K562 (cell line): ENCODE measurements around the gene CLCN6. TPM values are rescaled to one million over a fixed set of nuclear protein-coding genes. Genes with fewer than 3 reads are reported as not detected.

ENCODE experiments used
- CREBBP ChIP-seq: IDR thresholded peaks from one replicate; pipeline ENCODE4 v1.6.1; 2012; ENCODE audit warnings: low read depth, mild to moderate bottlenecking, control low read depth, inconsistent platforms, low read length
- DNMT1 ChIP-seq: fragments of 450-650 bp; IDR thresholded peaks from 2 replicates; pipeline ENCODE4 v1.6.1; 2016; ENCODE audit warnings: antibody characterized with exemption, mild to moderate bottlenecking
- HMG20A ChIP-seq: fragments of 450-650 bp; formaldehyde crosslinking; conservative IDR thresholded peaks from 2 replicates; pipeline ENCODE4 v1.4.0; 2020; ENCODE audit warnings: mild to moderate bottlenecking, mixed read lengths
- ILF3 ChIP-seq: fragments of 450-650 bp; IDR thresholded peaks from 2 replicates; pipeline ENCODE4 v1.6.1; 2018; ENCODE audit warnings: antibody characterized with exemption, mild to moderate bottlenecking, moderate library complexity, borderline replicate concordance
- LCOR ChIP-seq: sonication (generic); formaldehyde crosslinking; IDR thresholded peaks from 2 replicates; pipeline ENCODE4 v1.8.0; 2022; ENCODE audit warnings: mild to moderate bottlenecking, missing genetic modification reagents
- NEUROD1 ChIP-seq: fragments of 150-350 bp; IDR thresholded peaks from 2 replicates; pipeline ENCODE4 v1.6.1; 2014; ENCODE audit warnings: borderline replicate concordance, low read length, low read depth; ENCODE audit not compliant: partially characterized antibody
- NUFIP1 ChIP-seq: fragments of 450-650 bp; IDR thresholded peaks from 2 replicates; pipeline ENCODE4 v1.6.1; 2018; ENCODE audit not compliant: partially characterized antibody
- POLR2B ChIP-seq: fragments of 450-650 bp; IDR thresholded peaks from 2 replicates; pipeline ENCODE4 v1.6.1; 2018; ENCODE audit warnings: low read depth; ENCODE audit not compliant: partially characterized antibody
- PYGO2 ChIP-seq: fragments of 450-650 bp; IDR thresholded peaks from 2 replicates; pipeline ENCODE4 v1.6.1; 2016; ENCODE audit warnings: mild to moderate bottlenecking, missing genetic modification characterization, moderate library complexity, missing compliant biosample characterization
- SIRT6 ChIP-seq: IDR thresholded peaks from one replicate; pipeline ENCODE4 v1.6.1; 2012; ENCODE audit warnings: low read depth, mild to moderate bottlenecking, control low read depth, inconsistent platforms, low read length, moderate library complexity
- SMARCC2 ChIP-seq: fragments of 450-650 bp; IDR thresholded peaks from 2 replicates; pipeline ENCODE4 v1.6.1; 2017; ENCODE audit warnings: antibody characterized with exemption, moderate library complexity, mild to moderate bottlenecking, low read depth
- STAT5A ChIP-seq: IDR thresholded peaks from 2 replicates; pipeline ENCODE4 v1.6.1; 2012; ENCODE audit warnings: low read length, inconsistent platforms, borderline replicate concordance
- TCF7L2 ChIP-seq: fragments of 150-350 bp; IDR thresholded peaks from 2 replicates; pipeline ENCODE4 v1.6.1; 2016; ENCODE audit warnings: low read depth, mild to moderate bottlenecking, low read length, moderate library complexity
- TEAD2 ChIP-seq: fragments of 450-650 bp; IDR thresholded peaks from 2 replicates; pipeline ENCODE4 v1.6.1; 2016; ENCODE audit warnings: missing genetic modification characterization, control low read depth, missing compliant biosample characterization
- ZKSCAN3 ChIP-seq: fragments of 250-450 bp; sonication (Bioruptor Pico); IDR thresholded peaks from 2 replicates; pipeline ENCODE4 v1.4.0; 2020
- ZNF175 ChIP-seq: fragments of 200-800 bp; sonication (Bioruptor generic); IDR thresholded peaks from 2 replicates; pipeline ENCODE4 v1.6.1; 2016; ENCODE audit warnings: low read depth, mild to moderate bottlenecking, missing genetic modification characterization, missing compliant biosample characterization
- ZNF316 ChIP-seq: fragments of 450-650 bp; IDR thresholded peaks from 2 replicates; pipeline ENCODE4 v1.6.1; 2016
- ZNF717 ChIP-seq: fragments of 250-450 bp; sonication (Bioruptor Pico); IDR thresholded peaks from 2 replicates; pipeline ENCODE4 v1.5.0; 2021
- ZNF766 ChIP-seq: fragments of 200-800 bp; sonication (Bioruptor generic); conservative IDR thresholded peaks from 2 replicates; pipeline ENCODE4 v1.6.1; 2016; ENCODE audit warnings: missing genetic modification characterization, missing compliant biosample characterization
- ZNF79 ChIP-seq: fragments of 250-450 bp; sonication (Bioruptor Pico); IDR thresholded peaks from 2 replicates; pipeline ENCODE4 v1.4.0; 2020; ENCODE audit warnings: low read depth, mild to moderate bottlenecking, moderate library complexity
- polyA plus RNA-seq, 8 experiments: library from polyadenylated mRNA; depleted of rRNA in 4 of 8; stranded (reverse) in 5 of 8; unstranded in 3 of 8; fragments of >200 nt; fragmentation: Nextera tagmentation in 2 of 8; fragmentation: Illumina TruSeq in 1 of 8; extraction: Ambion mirVana in 2 of 8; extraction: Trizol in 1 of 8; gene quantifications; 2 replicates each; pipeline versions ENCODE4 v1.2.1 to v1.2.3, GENCODE V29; 2011 to 2014; ENCODE audit warnings: inconsistent platforms in 1 of 8, missing spikeins in 1 of 8
- total RNA-seq, 7 experiments: library from RNA; depleted of rRNA in 6 of 7; stranded (reverse); fragments of >200 nt in 6 of 7; fragmentation: Illumina TruSeq in 2 of 7; extraction: Trizol in 2 of 7; gene quantifications; 2 replicates each; pipeline versions ENCODE4 v1.2.1 to v1.2.3, GENCODE V29; 2011 to 2021; ENCODE audit warnings: low replicate concordance in 1 of 7
- TF ChIP-seq, protein P1 (sequence below): fragments of 150-350 bp; conservative IDR thresholded peaks from 2 replicates; pipeline ENCODE4 v1.6.1; 2014; ENCODE audit warnings: low read length
- TF ChIP-seq, protein P2 (sequence below): sonication (generic); formaldehyde crosslinking; IDR thresholded peaks from 2 replicates; pipeline ENCODE4 v1.8.0; 2022; ENCODE audit warnings: mild to moderate bottlenecking, low read depth, missing genetic modification reagents
- TF ChIP-seq, protein P3 (sequence below): sonication (generic); formaldehyde crosslinking; IDR thresholded peaks from 2 replicates; pipeline ENCODE4 v1.8.1; 2023; ENCODE audit warnings: mild to moderate bottlenecking, missing genetic modification reagents

The CLCN6 gene
- total and polyA plus RNA-seq, 9 of the 15 experiments (the other 6 are each of a cell fraction or from before 2014, with no cell fraction given): 2.0 to 21.8 (median 13.6) TPM

DNA sequence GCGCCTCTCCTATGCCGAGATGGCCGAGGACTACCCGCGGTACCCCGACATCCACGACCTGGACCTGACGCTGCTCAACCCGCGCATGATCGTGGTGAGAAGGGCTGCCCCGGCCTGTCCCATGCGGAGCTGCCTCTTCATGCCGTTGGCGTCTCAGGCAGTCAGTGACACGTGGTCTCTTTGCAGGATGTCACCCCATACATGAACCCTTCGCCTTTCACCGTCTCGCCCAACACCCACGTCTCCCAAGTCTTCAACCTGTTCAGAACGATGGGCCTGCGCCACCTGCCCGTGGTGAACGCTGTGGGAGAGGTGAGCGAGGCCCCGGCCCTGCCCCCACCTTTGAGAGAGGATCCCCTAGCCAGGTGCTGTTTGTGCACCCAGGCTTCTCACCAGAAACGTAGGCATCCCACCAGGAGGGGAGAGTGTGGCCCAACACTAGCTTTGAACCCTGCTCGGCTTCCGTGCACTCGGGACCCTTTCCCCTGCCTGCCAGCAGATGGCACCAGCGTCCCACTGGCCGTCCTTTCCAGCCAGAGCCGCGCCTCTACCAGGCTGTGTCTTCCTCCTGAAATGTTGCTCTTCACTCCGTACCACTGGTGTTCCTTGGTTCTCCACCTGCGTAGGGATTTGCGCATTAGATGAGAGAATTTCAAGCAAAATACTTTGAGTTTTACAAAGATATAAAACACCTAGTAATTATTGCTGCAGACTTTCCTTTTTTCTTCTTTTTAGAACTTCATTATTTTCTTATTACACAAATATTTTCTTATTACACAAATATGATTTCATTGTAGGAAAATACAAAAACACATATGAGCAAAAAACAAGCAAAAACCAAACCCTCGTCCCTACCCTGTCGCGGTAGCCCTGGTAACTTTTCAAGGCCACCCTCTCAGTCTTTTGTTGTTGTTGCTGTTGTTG, 32.6 kb downstream of the CLCN6 start (continued):
- TF ChIP-seq, protein P1, sequence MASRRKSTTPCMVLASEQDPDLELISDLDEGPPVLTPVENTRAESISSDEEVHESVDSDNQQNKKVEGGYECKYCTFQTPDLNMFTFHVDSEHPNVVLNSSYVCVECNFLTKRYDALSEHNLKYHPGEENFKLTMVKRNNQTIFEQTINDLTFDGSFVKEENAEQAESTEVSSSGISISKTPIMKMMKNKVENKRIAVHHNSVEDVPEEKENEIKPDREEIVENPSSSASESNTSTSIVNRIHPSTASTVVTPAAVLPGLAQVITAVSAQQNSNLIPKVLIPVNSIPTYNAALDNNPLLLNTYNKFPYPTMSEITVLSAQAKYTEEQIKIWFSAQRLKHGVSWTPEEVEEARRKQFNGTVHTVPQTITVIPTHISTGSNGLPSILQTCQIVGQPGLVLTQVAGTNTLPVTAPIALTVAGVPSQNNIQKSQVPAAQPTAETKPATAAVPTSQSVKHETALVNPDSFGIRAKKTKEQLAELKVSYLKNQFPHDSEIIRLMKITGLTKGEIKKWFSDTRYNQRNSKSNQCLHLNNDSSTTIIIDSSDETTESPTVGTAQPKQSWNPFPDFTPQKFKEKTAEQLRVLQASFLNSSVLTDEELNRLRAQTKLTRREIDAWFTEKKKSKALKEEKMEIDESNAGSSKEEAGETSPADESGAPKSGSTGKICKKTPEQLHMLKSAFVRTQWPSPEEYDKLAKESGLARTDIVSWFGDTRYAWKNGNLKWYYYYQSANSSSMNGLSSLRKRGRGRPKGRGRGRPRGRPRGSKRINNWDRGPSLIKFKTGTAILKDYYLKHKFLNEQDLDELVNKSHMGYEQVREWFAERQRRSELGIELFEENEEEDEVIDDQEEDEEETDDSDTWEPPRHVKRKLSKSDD: no peak; the same call in 1 of the 2 replicates
- no peak for TF ChIP-seq PYGO2 (tag)
- TF ChIP-seq ZNF175 (CRISPR knock-in tag): no peak
- TF ChIP-seq NUFIP1: no peak
- no peak for TF ChIP-seq LCOR
- TF ChIP-seq, protein P2, sequence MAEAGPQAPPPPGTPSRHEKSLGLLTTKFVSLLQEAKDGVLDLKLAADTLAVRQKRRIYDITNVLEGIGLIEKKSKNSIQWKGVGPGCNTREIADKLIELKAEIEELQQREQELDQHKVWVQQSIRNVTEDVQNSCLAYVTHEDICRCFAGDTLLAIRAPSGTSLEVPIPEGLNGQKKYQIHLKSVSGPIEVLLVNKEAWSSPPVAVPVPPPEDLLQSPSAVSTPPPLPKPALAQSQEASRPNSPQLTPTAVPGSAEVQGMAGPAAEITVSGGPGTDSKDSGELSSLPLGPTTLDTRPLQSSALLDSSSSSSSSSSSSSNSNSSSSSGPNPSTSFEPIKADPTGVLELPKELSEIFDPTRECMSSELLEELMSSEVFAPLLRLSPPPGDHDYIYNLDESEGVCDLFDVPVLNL: peak; percentile 48; the same call in 1 of the 2 replicates
- TF ChIP-seq HMG20A (CRISPR knock-in tag): no peak
- TF ChIP-seq NEUROD1: peak; percentile 49
- 0 out of 2 replicates have a peak, but pooled peaks have one; percentile 36 for TF ChIP-seq ZNF766 (CRISPR knock-in tag)
- no peak for TF ChIP-seq ZNF79 (CRISPR knock-in tag)
- TF ChIP-seq ZNF717 (CRISPR knock-in tag): no peak
- no peak for TF ChIP-seq ILF3
- TF ChIP-seq, protein P3, sequence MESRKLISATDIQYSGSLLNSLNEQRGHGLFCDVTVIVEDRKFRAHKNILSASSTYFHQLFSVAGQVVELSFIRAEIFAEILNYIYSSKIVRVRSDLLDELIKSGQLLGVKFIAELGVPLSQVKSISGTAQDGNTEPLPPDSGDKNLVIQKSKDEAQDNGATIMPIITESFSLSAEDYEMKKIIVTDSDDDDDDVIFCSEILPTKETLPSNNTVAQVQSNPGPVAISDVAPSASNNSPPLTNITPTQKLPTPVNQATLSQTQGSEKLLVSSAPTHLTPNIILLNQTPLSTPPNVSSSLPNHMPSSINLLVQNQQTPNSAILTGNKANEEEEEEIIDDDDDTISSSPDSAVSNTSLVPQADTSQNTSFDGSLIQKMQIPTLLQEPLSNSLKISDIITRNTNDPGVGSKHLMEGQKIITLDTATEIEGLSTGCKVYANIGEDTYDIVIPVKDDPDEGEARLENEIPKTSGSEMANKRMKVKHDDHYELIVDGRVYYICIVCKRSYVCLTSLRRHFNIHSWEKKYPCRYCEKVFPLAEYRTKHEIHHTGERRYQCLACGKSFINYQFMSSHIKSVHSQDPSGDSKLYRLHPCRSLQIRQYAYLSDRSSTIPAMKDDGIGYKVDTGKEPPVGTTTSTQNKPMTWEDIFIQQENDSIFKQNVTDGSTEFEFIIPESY: peak; percentile 63
- TF ChIP-seq SIRT6: no peak
- no peak for TF ChIP-seq SMARCC2
- no peak for TF ChIP-seq STAT5A
- TF ChIP-seq TEAD2: no peak; the same call in 1 of the 2 replicates
- no peak for TF ChIP-seq TCF7L2
- no peak for TF ChIP-seq ZNF316
- no peak for TF ChIP-seq CREBBP
- TF ChIP-seq ZKSCAN3 (CRISPR knock-in tag): no peak
- no peak for TF ChIP-seq DNMT1
- peak; percentile 33 for TF ChIP-seq POLR2B
